Trophoblast cell (in vitro differentiated cells and primary cell): ENCODE results near the gene MYO16.

Experiments
- DNase-seq, 2 donors: peaks; one replicate each; pipeline ENCODE4 v3.0.0-alpha.2; 2016
- H2AFZ ChIP-seq: 2 replicates; pipeline ENCODE4 v1.6.1; 2013; ENCODE audit warnings: low read length, moderate library complexity, mild to moderate bottlenecking; ENCODE audit not compliant: insufficient read depth, poor library complexity
- H2AK5ac ChIP-seq: 2 replicates; pipeline ENCODE4 v1.6.1; 2013; ENCODE audit warnings: mild to moderate bottlenecking, low read length
- H2BK120ac ChIP-seq: 2 replicates; pipeline ENCODE4 v1.6.1; 2013; ENCODE audit warnings: low read length, mild to moderate bottlenecking, moderate library complexity; ENCODE audit not compliant: insufficient read depth, poor library complexity
- H2BK12ac ChIP-seq: 2 replicates; pipeline ENCODE4 v1.6.1; 2013; ENCODE audit warnings: mild to moderate bottlenecking, low read length, moderate library complexity
- H2BK5ac ChIP-seq: 2 replicates; pipeline ENCODE4 v1.6.1; 2013; ENCODE audit warnings: low read length, low read depth, moderate library complexity, mild to moderate bottlenecking; ENCODE audit not compliant: poor library complexity
- H3K14ac ChIP-seq: 2 replicates; pipeline ENCODE4 v1.6.1; 2013; ENCODE audit warnings: mild to moderate bottlenecking, low read length
- H3K18ac ChIP-seq: 2 replicates; pipeline ENCODE4 v1.6.1; 2013; ENCODE audit warnings: mild to moderate bottlenecking, low read length
- H3K23ac ChIP-seq: 2 replicates; pipeline ENCODE4 v1.6.1; 2013; ENCODE audit warnings: low read length
- H3K27ac ChIP-seq: 2 replicates; pipeline ENCODE4 v1.5.1; 2013; ENCODE audit warnings: low read depth, mild to moderate bottlenecking, inconsistent platforms, low read length, moderate library complexity
- H3K27me3 ChIP-seq: 2 replicates; pipeline ENCODE4 v1.6.1; 2013; ENCODE audit warnings: inconsistent platforms, mild to moderate bottlenecking, low read length, moderate library complexity; ENCODE audit not compliant: insufficient read depth
- H3K36me3 ChIP-seq, 2 experiments: 1 replicate in 1 of 2; 2 replicates in 1 of 2; pipeline ENCODE4 v1.6.1; 2013; ENCODE audit warnings: low read length in 2 of 2, mild to moderate bottlenecking in 2 of 2, moderate library complexity in 1 of 2; ENCODE audit not compliant: insufficient read depth in 2 of 2, control insufficient read depth in 1 of 2
- H3K4ac ChIP-seq: 2 replicates; pipeline ENCODE4 v1.6.1; 2013; ENCODE audit warnings: low read depth, mild to moderate bottlenecking, low read length, moderate library complexity
- H3K4me1 ChIP-seq, 2 experiments: 1 replicate in 1 of 2; 2 replicates in 1 of 2; pipeline ENCODE4 v1.6.1; 2013; ENCODE audit warnings: low read length in 2 of 2, mild to moderate bottlenecking in 2 of 2, moderate library complexity in 1 of 2; ENCODE audit not compliant: insufficient read depth in 2 of 2, control insufficient read depth in 1 of 2
- H3K4me2 ChIP-seq: 2 replicates; pipeline ENCODE4 v1.6.1; 2013; ENCODE audit warnings: inconsistent platforms, mild to moderate bottlenecking, low read length, moderate library complexity
- H3K4me3 ChIP-seq: 2 replicates; pipeline ENCODE4 v1.5.1; 2013; ENCODE audit warnings: mild to moderate bottlenecking, low read depth, low read length, inconsistent platforms
- H3K79me1 ChIP-seq: one replicate; pipeline ENCODE4 v1.6.1; 2013; ENCODE audit warnings: low read length
- H3K79me2 ChIP-seq: 2 replicates; pipeline ENCODE4 v1.6.1; 2013; ENCODE audit warnings: low read length, mild to moderate bottlenecking; ENCODE audit not compliant: control insufficient read depth, insufficient read depth, poor library complexity
- H3K9ac ChIP-seq: 2 replicates; pipeline ENCODE4 v1.6.1; 2013; ENCODE audit warnings: mild to moderate bottlenecking, low read length
- H3K9me3 ChIP-seq: 2 replicates; pipeline ENCODE4 v1.6.1; 2013; ENCODE audit warnings: low read depth, mild to moderate bottlenecking, control low read depth, inconsistent platforms, low read length; ENCODE audit not compliant: insufficient read depth
- H4K12ac ChIP-seq: 2 replicates; pipeline ENCODE4 v1.6.1; 2013; ENCODE audit warnings: low read depth, mild to moderate bottlenecking, low read length, moderate library complexity
- H4K8ac ChIP-seq: 2 replicates; pipeline ENCODE4 v1.6.1; 2013; ENCODE audit warnings: low read depth, mild to moderate bottlenecking, low read length, moderate library complexity
- H4K91ac ChIP-seq: one replicate; pipeline ENCODE4 v1.6.1; 2013; ENCODE audit warnings: low read depth, mild to moderate bottlenecking, low read length, moderate library complexity
- WGBS: extraction: QIAGEN DNeasy Blood & Tissue Kit; methylation state at CpG from one replicate; pipeline ENCODE4 v1.1.7; 2013; ENCODE audit warnings: missing lambda C conversion rate; ENCODE audit not compliant: insufficient read length, insufficient coverage; ENCODE audit errors: extremely low coverage; 5-methylcytosine and 5-hydroxymethylcytosine counted together

MYO16 gene

GRCh38 chr13:109146393-109146792 is 517.0 kb downstream of the MYO16 start:
- WGBS: no CpG with 5 or more reads among the region's 4 CpGs

GRCh38 chr13:109146912-109147647 is 517.7 kb downstream of the MYO16 start:
- no peak overlapping the region for H3K4me3 ChIP-seq
- H2BK5ac ChIP-seq: no peak overlapping the region
- H3K4me2 ChIP-seq: no peak overlapping the region
- no peak overlapping the region for H3K18ac ChIP-seq
- no peak overlapping the region for H4K8ac ChIP-seq
- H3K14ac ChIP-seq: no peak overlapping the region
- H3K9me3 ChIP-seq: no peaks in the 10 kb centered on the region
- no peaks in the 10 kb centered on the region for H3K36me3 ChIP-seq
- H2BK12ac ChIP-seq: no peak overlapping the region
- peaks cover 0 to 6% of the 10 kb centered on the region in 2 experiments for H3K4me1 ChIP-seq
- no peak overlapping the region for H2AK5ac ChIP-seq
- H3K79me1 ChIP-seq: no peaks in the 10 kb centered on the region
- no peak overlapping the region for H2AFZ ChIP-seq
- no peak for DNase-seq
- H3K27ac ChIP-seq: no peak overlapping the region
- WGBS: no CpG with 5 or more reads among the region's 11 CpGs
- no peak overlapping the region for H3K23ac ChIP-seq
- no peaks in the 10 kb centered on the region for H3K27me3 ChIP-seq
- H2BK120ac ChIP-seq: no peak overlapping the region
- H3K9ac ChIP-seq: no peak overlapping the region
- no peaks in the 10 kb centered on the region for H3K79me2 ChIP-seq
- H4K91ac ChIP-seq: no peak overlapping the region
- no peak overlapping the region for H4K12ac ChIP-seq
- H3K4ac ChIP-seq: no peak overlapping the region

More at GRCh38 chr13:109146393-109146792, 517.0 kb downstream of the MYO16 start:
- Histone ChIP-seq H3K14ac (no peak overlapping the region), H3K9ac (no peak overlapping the region), H2BK5ac (no peak overlapping the region), H3K36me3 (no peaks in the 10 kb centered on the region), H3K4me3 (no peak overlapping the region), H2AK5ac (no peak overlapping the region), H2AFZ (no peak overlapping the region), H4K12ac (no peak overlapping the region), H3K4me1 (peaks cover 0 to 6% of the 10 kb centered on the region in 2 experiments), H3K9me3 (no peaks in the 10 kb centered on the region), H3K79me2 (no peaks in the 10 kb centered on the region), H3K18ac (no peak overlapping the region), H2BK12ac (peak overlapping the region; percentile 85), H2BK120ac (no peak overlapping the region), H3K27ac (no peak overlapping the region), H3K79me1 (no peaks in the 10 kb centered on the region), H3K27me3 (no peaks in the 10 kb centered on the region), H3K4ac (no peak overlapping the region), H3K23ac (no peak overlapping the region), H4K8ac (no peak overlapping the region), H3K4me2 (no peak overlapping the region), H4K91ac (no peak overlapping the region)
- no peak for DNase-seq

- Histone ChIP-seq H3K36me3 (no peaks in the 10 kb centered on the region), H4K91ac (no peak overlapping the region), H3K79me1 (no peaks in the 10 kb centered on the region), H3K23ac (no peak overlapping the region), H4K12ac (no peak overlapping the region), H3K9me3 (no peaks in the 10 kb centered on the region), H3K27me3 (no peaks in the 10 kb centered on the region), H2AFZ (no peak overlapping the region), H3K18ac (no peak overlapping the region), H3K4me1 (peaks cover 0 to 6% of the 10 kb centered on the region in 2 experiments), H2BK120ac (no peak overlapping the region), H3K4ac (no peak overlapping the region), H3K4me2 (no peak overlapping the region), H3K14ac (no peak overlapping the region), H2AK5ac (no peak overlapping the region), H3K4me3 (no peak overlapping the region), H4K8ac (no peak overlapping the region), H2BK5ac (no peak overlapping the region), H3K79me2 (no peaks in the 10 kb centered on the region), H2BK12ac (no peak overlapping the region), H3K9ac (no peak overlapping the region), H3K27ac (no peak overlapping the region)
- no CpG with 5 or more reads among the region's 3 CpGs for WGBS
- no peak for DNase-seq
These were observed 518.8 kb downstream of the MYO16 start for GRCh38 chr13:109148243-109148642.

- Histone ChIP-seq H2BK12ac (no peak overlapping the region), H2BK120ac (no peak overlapping the region), H3K79me2 (no peaks in the 10 kb centered on the region), H3K4me3 (no peak overlapping the region), H4K12ac (no peak overlapping the region), H3K14ac (no peak overlapping the region), H2AK5ac (no peak overlapping the region), H3K36me3 (no peaks in the 10 kb centered on the region), H3K23ac (no peak overlapping the region), H3K4ac (no peak overlapping the region), H3K9me3 (no peaks in the 10 kb centered on the region), H2AFZ (no peak overlapping the region), H3K27ac (no peak overlapping the region), H3K9ac (no peak overlapping the region), H3K27me3 (no peaks in the 10 kb centered on the region), H2BK5ac (no peak overlapping the region), H4K91ac (no peak overlapping the region), H3K4me1 (peaks cover 2 to 13% of the 10 kb centered on the region in 2 experiments), H3K79me1 (peaks cover 4% of the 10 kb centered on the region), H3K4me2 (no peak overlapping the region), H4K8ac (no peak overlapping the region), H3K18ac (no peak overlapping the region)
- no peak for DNase-seq
These were observed 521.3 kb downstream of the MYO16 start for GRCh38 chr13:109150696-109151095.
